GM04504 (cell line): Measurements from ENCODE around the gene SLC6A12.

Source experiments
- DNase-seq: peaks from one replicate; pipeline ENCODE4 v3.0.0-alpha.2; 2012; ENCODE audit warnings: low read depth

Gene SLC6A12

GRCh38 chr12:234891-235415 lies 21.0 kb upstream of the SLC6A12 start:
- DNase-seq: no peak

- DNase-seq: no peak
Observed at GRCh38 chr12:234019-234418, 20.1 kb upstream of the SLC6A12 start.

- DNase-seq: no peak
Observed at GRCh38 chr12:233615-233968, 19.6 kb upstream of the SLC6A12 start.

- no peak for DNase-seq
Observed at GRCh38 chr12:232731-233614, 19.0 kb upstream of the SLC6A12 start.

GRCh38 chr12:230925-231671 lies 17.1 kb upstream of the SLC6A12 start:
- no peak for DNase-seq

- no peak for DNase-seq
Observed at GRCh38 chr12:229441-230191, 15.7 kb upstream of the SLC6A12 start.

GRCh38 chr12:228846-229200 lies 14.9 kb upstream of the SLC6A12 start:
- DNase-seq: no peak

- DNase-seq: no peak
Observed at GRCh38 chr12:227923-228845, 14.2 kb upstream of the SLC6A12 start.

- no peak for DNase-seq
Observed at GRCh38 chr12:227286-227915, 13.4 kb upstream of the SLC6A12 start.

GRCh38 chr12:226401-226800 lies 12.4 kb upstream of the SLC6A12 start:
- DNase-seq: no peak

- no peak for DNase-seq
Observed at GRCh38 chr12:225012-225411, 11.1 kb upstream of the SLC6A12 start.

- DNase-seq: no peak
Observed at GRCh38 chr12:224330-224729, 10.4 kb upstream of the SLC6A12 start.

GRCh38 chr12:223841-224240 lies 9.9 kb upstream of the SLC6A12 start:
- DNase-seq: no peak

- DNase-seq: no peak
Observed at GRCh38 chr12:221736-222135, 7.8 kb upstream of the SLC6A12 start.

GRCh38 chr12:220946-221550 lies 7.1 kb upstream of the SLC6A12 start:
- DNase-seq: no peak

GRCh38 chr12:220491-220890 lies 6.5 kb upstream of the SLC6A12 start:
- no peak for DNase-seq

- no peak for DNase-seq
Observed at GRCh38 chr12:219891-220352, 6.0 kb upstream of the SLC6A12 start.

GRCh38 chr12:218728-219590 lies 5.0 kb upstream of the SLC6A12 start:
- no peak for DNase-seq

- no peak for DNase-seq
Observed at GRCh38 chr12:218221-218620, 4.3 kb upstream of the SLC6A12 start.
